Keratinocyte (primary cell): Measurements from ENCODE around the gene SHCBP1.

Source experiments
- EZH2 ChIP-seq: IDR thresholded peaks from one replicate; pipeline ENCODE4 v1.6.1; 2012; ENCODE audit warnings: inconsistent platforms, mild to moderate bottlenecking, low read length, moderate library complexity
- TF ChIP-seq, protein P1 (sequence below), 3 experiments: IDR thresholded peaks in 1 of 3; conservative IDR thresholded peaks in 1 of 3; optimal IDR thresholded peaks in 1 of 3; 2 replicates in 2 of 3; 3 replicates in 1 of 3; pipeline versions ENCODE3 to v1.5.1; 2011; ENCODE audit warnings: low read length in 3 of 3, mild to moderate bottlenecking in 3 of 3, moderate library complexity in 2 of 3, control low read depth in 1 of 3, inconsistent platforms in 1 of 3; ENCODE audit not compliant: insufficient read depth in 2 of 3; ENCODE audit errors: extremely low read depth in 1 of 3

DNA sequence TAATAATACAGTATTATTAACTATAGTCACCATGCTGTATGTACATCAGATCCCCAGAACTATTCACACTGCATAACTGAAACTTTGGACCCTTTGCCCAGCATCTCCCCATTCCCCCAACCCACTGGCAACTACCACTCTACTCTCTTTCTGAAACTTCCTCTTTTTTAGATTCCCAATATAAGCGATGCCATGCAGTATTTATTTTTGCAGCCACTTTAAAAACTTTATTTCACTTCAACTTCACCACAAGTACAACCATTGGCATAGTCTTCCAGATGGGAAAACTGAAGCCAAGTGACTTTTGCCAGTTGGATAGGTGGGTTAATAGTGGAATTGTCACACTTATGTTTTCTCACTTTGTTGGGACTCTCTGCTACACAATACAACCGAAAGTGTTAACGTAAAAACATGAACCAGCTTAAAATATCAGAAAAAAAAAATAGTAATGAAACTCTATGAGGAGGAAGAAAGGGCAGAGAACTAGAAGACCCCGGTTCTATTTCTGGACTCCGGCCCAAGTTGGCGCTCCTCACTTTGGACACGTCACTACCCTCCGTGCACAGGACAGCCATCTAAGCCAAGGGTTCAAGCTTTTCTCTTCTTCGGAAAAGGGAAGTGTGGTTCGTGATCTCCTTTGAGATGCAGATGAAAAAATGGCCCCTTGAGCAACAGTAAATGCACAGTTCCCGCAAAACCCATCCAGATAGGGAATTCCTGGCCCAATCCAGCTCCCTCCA lies 743 bp downstream of the SHCBP1 start:
- TF ChIP-seq, protein P1, sequence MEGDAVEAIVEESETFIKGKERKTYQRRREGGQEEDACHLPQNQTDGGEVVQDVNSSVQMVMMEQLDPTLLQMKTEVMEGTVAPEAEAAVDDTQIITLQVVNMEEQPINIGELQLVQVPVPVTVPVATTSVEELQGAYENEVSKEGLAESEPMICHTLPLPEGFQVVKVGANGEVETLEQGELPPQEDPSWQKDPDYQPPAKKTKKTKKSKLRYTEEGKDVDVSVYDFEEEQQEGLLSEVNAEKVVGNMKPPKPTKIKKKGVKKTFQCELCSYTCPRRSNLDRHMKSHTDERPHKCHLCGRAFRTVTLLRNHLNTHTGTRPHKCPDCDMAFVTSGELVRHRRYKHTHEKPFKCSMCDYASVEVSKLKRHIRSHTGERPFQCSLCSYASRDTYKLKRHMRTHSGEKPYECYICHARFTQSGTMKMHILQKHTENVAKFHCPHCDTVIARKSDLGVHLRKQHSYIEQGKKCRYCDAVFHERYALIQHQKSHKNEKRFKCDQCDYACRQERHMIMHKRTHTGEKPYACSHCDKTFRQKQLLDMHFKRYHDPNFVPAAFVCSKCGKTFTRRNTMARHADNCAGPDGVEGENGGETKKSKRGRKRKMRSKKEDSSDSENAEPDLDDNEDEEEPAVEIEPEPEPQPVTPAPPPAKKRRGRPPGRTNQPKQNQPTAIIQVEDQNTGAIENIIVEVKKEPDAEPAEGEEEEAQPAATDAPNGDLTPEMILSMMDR (optimal IDR thresholded peaks at IDR 0.05 in 1 of 3, IDR thresholded peaks at IDR 0.05 in 1 of 3, conservative IDR thresholded peaks at IDR 0.05 in 1 of 3; ENCODE audit: extremely low read depth in 1 of 3, insufficient read depth in 2 of 3, low read length in 3 of 3), result no peak
- no peak for TF ChIP-seq EZH2
